HepG2 (cell line): ENCODE data around the gene ANXA3. TPM values are rescaled to one million over a fixed set of nuclear protein-coding genes. Genes with fewer than 3 reads are reported as not detected.
A peak's percentile ranks its signal among the peaks of the same experiment; 100 is the strongest.

Source experiments
- ATAC-seq: fragments of 200-7000 bp; cut with Tn5 transposase; 3 replicates; pipeline ENCODE4 v1.9.1; 2020; ENCODE audit warnings: mild to moderate bottlenecking, moderate library complexity
- BruUV-seq: library from RNA; stranded (reverse); fragments of 400-500 nt; replicated peaks from 2 replicates; lab custom pipeline; 2021; lab: Mats Ljungman, UMichigan
- CTCF ChIA-PET: fragments of 300-600 bp; formaldehyde crosslinking; extraction: SDS; loops from one replicate; lab custom pipeline; 2021; ENCODE audit warnings: low total read pairs, inconsistent platforms, low intra/inter-chr PET ratio; lab: Yijun Ruan, JAX
- POLR2A ChIA-PET: fragments of 350-600 bp; sonication (Branson Sonifier 250); formaldehyde crosslinking; loops from one replicate; lab custom pipeline; 2020; ENCODE audit warnings: antibody characterized with exemption, inconsistent platforms; lab: Yijun Ruan, JAX
- DNase-seq: peaks from one replicate; pipeline ENCODE4 v3.0.0-alpha.2; 2015; ENCODE audit warnings: low spot score
- FAIRE-seq: peaks from 3 replicates; lab custom pipeline; 2011; peaks lifted over from hg19 to GRCh38; lab: Jason Lieb, UNC
- H2AFZ ChIP-seq: one replicate; pipeline ENCODE4 v1.6.1; 2011; ENCODE audit warnings: low read length, inconsistent platforms
- H3K27ac ChIP-seq: fragments of 300-600 bp; 3 replicates; pipeline ENCODE4 v1.8.0; 2011; ENCODE audit warnings: mixed run types, mild to moderate bottlenecking, mixed read lengths, low read length, inconsistent platforms; ENCODE audit not compliant: insufficient read depth; ENCODE audit errors: extremely low read length
- H3K27me3 ChIP-seq, 2 experiments: fragments of 200-600 bp in 1 of 2; 2 replicates in 1 of 2; 3 replicates in 1 of 2; pipeline versions ENCODE4 v1.6.0 to v1.8.0; 2011; ENCODE audit warnings: low read length in 2 of 2, mild to moderate bottlenecking in 2 of 2, moderate library complexity in 2 of 2, inconsistent platforms in 1 of 2; ENCODE audit not compliant: insufficient read depth in 2 of 2, control insufficient read depth in 1 of 2
- H3K36me3 ChIP-seq, 2 experiments: fragments of 200-600 bp in 1 of 2; replicated peaks in 1 of 2; 2 replicates in 1 of 2; 3 replicates in 1 of 2; pipeline versions ENCODE4 v1.5.1 to v1.8.0; 2011; ENCODE audit warnings: low read length in 2 of 2, inconsistent platforms in 1 of 2; ENCODE audit not compliant: insufficient read depth in 2 of 2, control insufficient read depth in 1 of 2
- H3K4me1 ChIP-seq: 2 replicates; pipeline ENCODE4 v1.5.1; 2012; ENCODE audit warnings: low read length, inconsistent platforms; ENCODE audit not compliant: insufficient read depth
- H3K4me2 ChIP-seq: 2 replicates; pipeline ENCODE4 v1.6.0; 2011; ENCODE audit warnings: low read depth, low read length, inconsistent platforms
- H3K4me3 ChIP-seq, 3 experiments: fragments of 200-600 bp in 1 of 3; sonication (generic), shearing (Covaris generic) in 1 of 3; replicated peaks in 1 of 3; 2 replicates each; pipeline ENCODE4 v1.5.1; 2011 to 2016; ENCODE audit warnings: low read length in 3 of 3, inconsistent platforms in 2 of 3, low read depth in 2 of 3, mild to moderate bottlenecking in 2 of 3, control low read depth in 1 of 3, mixed read lengths in 1 of 3; ENCODE audit not compliant: insufficient read depth in 1 of 3
- H3K79me2 ChIP-seq: one replicate; pipeline ENCODE4 v1.6.1; 2011; ENCODE audit warnings: low read length, inconsistent platforms; ENCODE audit not compliant: insufficient read depth
- H3K9ac ChIP-seq: 2 replicates; pipeline ENCODE4 v1.6.0; 2011; ENCODE audit warnings: mild to moderate bottlenecking, low read depth, low read length, inconsistent platforms; ENCODE audit not compliant: insufficient read depth
- H3K9me3 ChIP-seq: 2 replicates; pipeline ENCODE4 v1.5.1; 2012; ENCODE audit warnings: mild to moderate bottlenecking, low read length
- H4K20me1 ChIP-seq: 2 replicates; pipeline ENCODE4 v1.6.0; 2011; ENCODE audit warnings: inconsistent platforms, mild to moderate bottlenecking, low read length, moderate library complexity; ENCODE audit not compliant: insufficient read depth
- DPF2 ChIP-seq: sonication (generic); formaldehyde crosslinking; IDR thresholded peaks from 2 replicates; pipeline ENCODE4 v1.4.0; 2020; ENCODE audit warnings: mild to moderate bottlenecking, low read depth, missing genetic modification reagents, borderline replicate concordance
- EED ChIP-seq: sonication (generic); formaldehyde crosslinking; IDR thresholded peaks from 2 replicates; pipeline ENCODE4 v1.5.0; 2020; ENCODE audit warnings: mild to moderate bottlenecking, missing genetic modification reagents
- JUN ChIP-seq: sonication (generic); formaldehyde crosslinking; IDR thresholded peaks from 2 replicates; pipeline ENCODE4 v1.4.0; 2020; ENCODE audit warnings: mild to moderate bottlenecking, missing genetic modification reagents
- PHF5A ChIP-seq: IDR thresholded peaks from one replicate; pipeline ENCODE4 v1.6.1; 2018; ENCODE audit warnings: low read depth, missing genetic modification reagents; ENCODE audit not compliant: unreplicated experiment
- RAD21 ChIP-seq: fragments of 450-650 bp; formaldehyde crosslinking; IDR thresholded peaks from 2 replicates; pipeline ENCODE4 v1.5.0; 2020; ENCODE audit warnings: mild to moderate bottlenecking
- ZNF256 ChIP-seq: sonication (generic); formaldehyde crosslinking; conservative IDR thresholded peaks from 2 replicates; pipeline ENCODE4 v1.4.0; 2020; ENCODE audit warnings: missing genetic modification reagents
- ZNF333 ChIP-seq: sonication (generic); formaldehyde crosslinking; IDR thresholded peaks from 2 replicates; pipeline ENCODE4 v1.4.0; 2020; ENCODE audit warnings: mild to moderate bottlenecking, missing genetic modification reagents, borderline replicate concordance
- ZNF652 ChIP-seq: IDR thresholded peaks from 2 replicates; pipeline ENCODE4 v1.6.1; 2016; ENCODE audit warnings: low read depth, borderline replicate concordance
- ZNF703 ChIP-seq: sonication (generic); formaldehyde crosslinking; IDR thresholded peaks from 2 replicates; pipeline ENCODE4 v1.5.1; 2020; ENCODE audit warnings: missing genetic modification reagents, mild to moderate bottlenecking, moderate library complexity, borderline replicate concordance
- WGBS: methylation state at CpG from one replicate; pipeline ENCODE4 v1.1.6; 2017; ENCODE audit warnings: low lambda C conversion rate; 5-methylcytosine and 5-hydroxymethylcytosine counted together
- in situ Hi-C: cut with HindIII; loops from 2 replicates; pipeline ENCODE4 v1.10.0; 2017; ENCODE audit warnings: low pct_unique_long_range_greater_than_20kb; ENCODE audit not compliant: extremely low pct_ligation_motif_present
- intact Hi-C: fragments of 100-400 bp; cut with micrococcal nuclease; formaldehyde crosslinking; loops from one replicate; pipeline ENCODE4 v1.10.0; 2022; ENCODE audit not compliant: unreplicated experiment
- polyA plus RNA-seq, 8 experiments: library from polyadenylated mRNA; depleted of rRNA in 3 of 8; stranded (reverse) in 7 of 8; unstranded in 1 of 8; fragments of >200 nt; fragmentation: Illumina TruSeq in 4 of 8; extraction: Trizol in 4 of 8; gene quantifications; 2 replicates each; pipeline versions ENCODE4 v1.2.1 to v1.2.3, GENCODE V29; 2011 to 2016; ENCODE audit warnings: low read depth in 4 of 8, missing spikeins in 1 of 8, mixed read lengths in 1 of 8; ENCODE audit not compliant: insufficient read depth in 1 of 8
- total RNA-seq, 5 experiments: library from RNA; depleted of rRNA; stranded (reverse); fragments of >200 nt; fragmentation: Illumina TruSeq; extraction: Trizol; gene quantifications; 2 replicates each; pipeline ENCODE4 v1.2.3, GENCODE V29; 2016; ENCODE audit warnings: low read depth in 1 of 5
- TF ChIP-seq, protein P1 (sequence below): sonication (generic); formaldehyde crosslinking; IDR thresholded peaks from 2 replicates; pipeline ENCODE4 v1.4.0; 2020; ENCODE audit warnings: missing genetic modification reagents
- TF ChIP-seq, protein P2 (sequence below), 2 experiments: sonication (generic) in 1 of 2; formaldehyde crosslinking in 1 of 2; IDR thresholded peaks; 2 replicates each; pipeline versions ENCODE4 v1.4.0 to v1.6.1; 2018 to 2020; ENCODE audit warnings: missing genetic modification reagents in 2 of 2, borderline replicate concordance in 1 of 2, low read depth in 1 of 2, mild to moderate bottlenecking in 1 of 2, missing biosample characterization in 1 of 2
- TF ChIP-seq, protein P3 (sequence below): sonication (generic); formaldehyde crosslinking; IDR thresholded peaks from 2 replicates; pipeline ENCODE4 v1.5.0; 2020; ENCODE audit warnings: mild to moderate bottlenecking, missing genetic modification reagents, moderate library complexity
- TF ChIP-seq, protein P4 (sequence below): IDR thresholded peaks from 2 replicates; pipeline ENCODE4 v1.6.1; 2016; ENCODE audit warnings: low read depth

ANXA3 gene
- total and polyA plus RNA-seq, 2 of the 13 experiments (the other 11 are each of a cell fraction or from before 2014, with no cell fraction given), result 6.5 to 6.9 TPM

DNA sequence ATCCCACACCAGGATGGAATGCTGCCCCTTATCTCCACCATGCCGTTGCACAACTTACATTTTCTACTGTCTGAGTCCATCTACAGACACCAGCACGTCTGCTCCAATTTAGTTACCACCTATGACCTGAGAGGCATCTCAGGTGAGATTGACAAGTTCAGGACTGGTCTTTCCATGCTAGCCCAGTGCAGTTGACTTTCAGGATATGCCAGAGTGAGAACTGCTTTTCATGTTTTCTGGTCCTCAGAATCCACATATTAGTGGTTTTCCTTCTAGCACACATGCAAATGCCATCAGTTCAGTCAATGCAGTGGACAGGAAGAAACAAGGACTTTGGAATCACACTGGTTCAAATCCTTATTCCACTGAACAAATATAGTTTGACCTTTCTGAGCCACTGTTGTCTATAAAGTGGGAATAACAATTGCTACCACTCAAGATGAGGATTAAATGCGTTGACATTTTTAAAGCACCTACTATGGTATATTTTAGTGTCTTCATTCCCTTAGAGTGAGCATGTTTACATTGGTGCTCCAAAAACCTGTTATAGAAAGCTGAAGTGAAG lies 38.1 kb upstream of the ANXA3 start (continued):
- TF ChIP-seq EED (CRISPR knock-in tag) (no peak), PHF5A (CRISPR knock-in tag) (no peak), ZNF703 (no peak), DPF2 (CRISPR knock-in tag) (0 out of 2 replicates have a peak, but pooled peaks have one; percentile 67)
- TF ChIP-seq, protein P1, sequence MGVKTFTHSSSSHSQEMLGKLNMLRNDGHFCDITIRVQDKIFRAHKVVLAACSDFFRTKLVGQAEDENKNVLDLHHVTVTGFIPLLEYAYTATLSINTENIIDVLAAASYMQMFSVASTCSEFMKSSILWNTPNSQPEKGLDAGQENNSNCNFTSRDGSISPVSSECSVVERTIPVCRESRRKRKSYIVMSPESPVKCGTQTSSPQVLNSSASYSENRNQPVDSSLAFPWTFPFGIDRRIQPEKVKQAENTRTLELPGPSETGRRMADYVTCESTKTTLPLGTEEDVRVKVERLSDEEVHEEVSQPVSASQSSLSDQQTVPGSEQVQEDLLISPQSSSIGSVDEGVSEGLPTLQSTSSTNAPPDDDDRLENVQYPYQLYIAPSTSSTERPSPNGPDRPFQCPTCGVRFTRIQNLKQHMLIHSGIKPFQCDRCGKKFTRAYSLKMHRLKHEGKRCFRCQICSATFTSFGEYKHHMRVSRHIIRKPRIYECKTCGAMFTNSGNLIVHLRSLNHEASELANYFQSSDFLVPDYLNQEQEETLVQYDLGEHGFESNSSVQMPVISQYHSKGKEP (CRISPR knock-in tag), result no peak

DNA sequence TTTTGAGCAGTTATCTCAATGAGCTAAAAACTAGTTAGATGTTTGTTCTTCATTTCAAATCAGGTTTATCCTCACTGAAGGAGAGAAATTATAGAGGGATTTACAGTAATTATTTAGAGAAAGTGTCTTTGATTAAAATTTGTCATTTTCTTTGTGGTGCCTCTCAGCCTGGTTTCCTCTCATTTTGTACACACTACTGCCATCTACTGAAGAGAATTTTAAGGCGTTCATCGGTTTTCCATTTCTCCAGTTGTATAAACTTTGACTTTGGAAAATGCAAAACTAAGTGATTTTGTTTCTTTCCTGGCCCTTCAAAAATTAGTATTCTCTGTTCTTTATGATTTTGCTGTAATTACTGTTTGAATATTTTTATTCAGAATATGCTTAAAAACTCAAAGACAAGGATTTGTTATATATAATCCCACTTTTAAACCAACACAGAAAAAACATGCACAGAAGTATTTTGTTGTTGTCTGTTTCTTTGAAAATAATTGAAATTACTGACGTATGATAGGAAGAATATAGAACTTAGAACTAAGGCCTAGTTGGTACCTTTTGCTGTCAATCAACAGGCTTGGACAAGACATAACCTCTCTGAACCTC lies 34.4 kb upstream of the ANXA3 start:
- 32% methylated on average over 3 of the region's 3 CpGs for WGBS
- ChIA-PET POLR2A (no interaction called here), CTCF (interaction anchor here (0.8 to 2.1 kb wide), 3 partner anchors 458 to 557 kb away, joined by 3 to 6 read pairs (median 4); no protein-coding TSS in a partner anchor)
- BruUV-seq, result TSS peak; percentile 16
- H3K36me3 ChIP-seq, result peaks cover 12 to 45% of the 10 kb centered on the region in 2 experiments
- H2AFZ ChIP-seq, result no peak overlapping the region
- H3K4me1 ChIP-seq, result peaks cover 23% of the 10 kb centered on the region
- ATAC-seq (no peak), FAIRE-seq (peak; percentile 55), DNase-seq (peak; percentile 11)
- in situ Hi-C loops (no loop called here), intact Hi-C loops (loop anchor here (1.0 to 2.0 kb wide), 3 partner anchors 460 to 558 kb away; partner anchors contain the start of gene FRAS1)
- H3K9ac ChIP-seq, result no peak overlapping the region
- H3K4me2 ChIP-seq, result no peak overlapping the region
- no peaks in the 10 kb centered on the region for H3K27me3 ChIP-seq
- no peaks in the 10 kb centered on the region for H4K20me1 ChIP-seq
- H3K79me2 ChIP-seq, result no peaks in the 10 kb centered on the region
- H3K4me3 ChIP-seq, result no peak overlapping the region
- H3K9me3 ChIP-seq, result no peaks in the 10 kb centered on the region
- no peak overlapping the region for H3K27ac ChIP-seq
- no peak for TF ChIP-seq JUN (CRISPR knock-in tag)
- TF ChIP-seq, protein P2, sequence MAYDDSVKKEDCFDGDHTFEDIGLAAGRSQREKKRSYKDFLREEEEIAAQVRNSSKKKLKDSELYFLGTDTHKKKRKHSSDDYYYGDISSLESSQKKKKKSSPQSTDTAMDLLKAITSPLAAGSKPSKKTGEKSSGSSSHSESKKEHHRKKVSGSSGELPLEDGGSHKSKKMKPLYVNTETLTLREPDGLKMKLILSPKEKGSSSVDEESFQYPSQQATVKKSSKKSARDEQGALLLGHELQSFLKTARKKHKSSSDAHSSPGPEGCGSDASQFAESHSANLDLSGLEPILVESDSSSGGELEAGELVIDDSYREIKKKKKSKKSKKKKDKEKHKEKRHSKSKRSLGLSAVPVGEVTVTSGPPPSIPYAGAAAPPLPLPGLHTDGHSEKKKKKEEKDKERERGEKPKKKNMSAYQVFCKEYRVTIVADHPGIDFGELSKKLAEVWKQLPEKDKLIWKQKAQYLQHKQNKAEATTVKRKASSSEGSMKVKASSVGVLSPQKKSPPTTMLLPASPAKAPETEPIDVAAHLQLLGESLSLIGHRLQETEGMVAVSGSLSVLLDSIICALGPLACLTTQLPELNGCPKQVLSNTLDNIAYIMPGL (CRISPR knock-in tag; IDR thresholded peaks at IDR 0.05; ENCODE audit: borderline replicate concordance in 1 of 2, low read depth in 1 of 2), result 0 out of 4 replicates have a peak, but pooled peaks of 1 of the 2 experiments have one; percentile 50
- TF ChIP-seq RAD21 (CRISPR knock-in tag), result peak; percentile 34; the same call in 1 of the 2 replicates
- TF ChIP-seq ZNF652, result no peak
- TF ChIP-seq, protein P3, sequence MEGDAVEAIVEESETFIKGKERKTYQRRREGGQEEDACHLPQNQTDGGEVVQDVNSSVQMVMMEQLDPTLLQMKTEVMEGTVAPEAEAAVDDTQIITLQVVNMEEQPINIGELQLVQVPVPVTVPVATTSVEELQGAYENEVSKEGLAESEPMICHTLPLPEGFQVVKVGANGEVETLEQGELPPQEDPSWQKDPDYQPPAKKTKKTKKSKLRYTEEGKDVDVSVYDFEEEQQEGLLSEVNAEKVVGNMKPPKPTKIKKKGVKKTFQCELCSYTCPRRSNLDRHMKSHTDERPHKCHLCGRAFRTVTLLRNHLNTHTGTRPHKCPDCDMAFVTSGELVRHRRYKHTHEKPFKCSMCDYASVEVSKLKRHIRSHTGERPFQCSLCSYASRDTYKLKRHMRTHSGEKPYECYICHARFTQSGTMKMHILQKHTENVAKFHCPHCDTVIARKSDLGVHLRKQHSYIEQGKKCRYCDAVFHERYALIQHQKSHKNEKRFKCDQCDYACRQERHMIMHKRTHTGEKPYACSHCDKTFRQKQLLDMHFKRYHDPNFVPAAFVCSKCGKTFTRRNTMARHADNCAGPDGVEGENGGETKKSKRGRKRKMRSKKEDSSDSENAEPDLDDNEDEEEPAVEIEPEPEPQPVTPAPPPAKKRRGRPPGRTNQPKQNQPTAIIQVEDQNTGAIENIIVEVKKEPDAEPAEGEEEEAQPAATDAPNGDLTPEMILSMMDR (CRISPR knock-in tag), result peak; percentile 65
- TF ChIP-seq, protein P4, sequence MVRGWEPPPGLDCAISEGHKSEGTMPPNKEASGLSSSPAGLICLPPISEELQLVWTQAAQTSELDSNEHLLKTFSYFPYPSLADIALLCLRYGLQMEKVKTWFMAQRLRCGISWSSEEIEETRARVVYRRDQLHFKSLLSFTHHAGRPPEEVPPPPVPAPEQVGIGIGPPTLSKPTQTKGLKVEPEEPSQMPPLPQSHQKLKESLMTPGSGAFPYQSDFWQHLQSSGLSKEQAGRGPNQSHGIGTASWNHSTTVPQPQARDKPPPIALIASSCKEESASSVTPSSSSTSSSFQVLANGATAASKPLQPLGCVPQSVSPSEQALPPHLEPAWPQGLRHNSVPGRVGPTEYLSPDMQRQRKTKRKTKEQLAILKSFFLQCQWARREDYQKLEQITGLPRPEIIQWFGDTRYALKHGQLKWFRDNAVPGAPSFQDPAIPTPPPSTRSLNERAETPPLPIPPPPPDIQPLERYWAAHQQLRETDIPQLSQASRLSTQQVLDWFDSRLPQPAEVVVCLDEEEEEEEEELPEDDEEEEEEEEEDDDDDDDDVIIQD (CRISPR knock-in tag), result peak; percentile 32; the same call in 1 of the 2 replicates
- TF ChIP-seq ZNF333, result no peak
- no peak for TF ChIP-seq ZNF256 (CRISPR knock-in tag)
